ENCODE results near the gene WASL. TPM values are rescaled to one million over a fixed set of nuclear protein-coding genes. Genes with fewer than 3 reads are reported as not detected.

Gene WASL
- total RNA-seq, 1 experiment from 2014 or later = 34.4 TPM

DNA sequence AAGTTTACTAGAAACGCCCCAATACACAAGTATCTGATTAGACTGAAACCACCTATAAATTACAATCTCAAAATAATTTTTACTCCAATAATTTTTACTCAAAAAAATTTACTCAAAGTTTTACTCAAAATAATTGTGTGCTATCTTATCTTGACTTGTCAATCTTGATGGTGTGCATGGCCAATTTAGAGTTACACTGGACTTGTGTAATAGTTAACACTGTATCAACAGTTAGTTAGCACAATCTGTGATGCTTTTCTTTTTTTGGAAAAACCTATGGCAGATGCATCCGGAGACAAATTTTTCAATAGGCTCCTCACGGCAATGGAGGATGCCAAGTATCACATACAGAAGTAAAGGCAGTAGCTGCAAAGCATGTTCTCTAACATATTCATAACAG is 68.2 kb downstream of the WASL start (continued):
- TF ChIP-seq, protein P1, sequence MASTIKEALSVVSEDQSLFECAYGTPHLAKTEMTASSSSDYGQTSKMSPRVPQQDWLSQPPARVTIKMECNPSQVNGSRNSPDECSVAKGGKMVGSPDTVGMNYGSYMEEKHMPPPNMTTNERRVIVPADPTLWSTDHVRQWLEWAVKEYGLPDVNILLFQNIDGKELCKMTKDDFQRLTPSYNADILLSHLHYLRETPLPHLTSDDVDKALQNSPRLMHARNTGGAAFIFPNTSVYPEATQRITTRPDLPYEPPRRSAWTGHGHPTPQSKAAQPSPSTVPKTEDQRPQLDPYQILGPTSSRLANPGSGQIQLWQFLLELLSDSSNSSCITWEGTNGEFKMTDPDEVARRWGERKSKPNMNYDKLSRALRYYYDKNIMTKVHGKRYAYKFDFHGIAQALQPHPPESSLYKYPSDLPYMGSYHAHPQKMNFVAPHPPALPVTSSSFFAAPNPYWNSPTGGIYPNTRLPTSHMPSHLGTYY (CRISPR knock-in tag; IDR thresholded peaks at IDR 0.05) = no peak
- TF ChIP-seq, protein P2, sequence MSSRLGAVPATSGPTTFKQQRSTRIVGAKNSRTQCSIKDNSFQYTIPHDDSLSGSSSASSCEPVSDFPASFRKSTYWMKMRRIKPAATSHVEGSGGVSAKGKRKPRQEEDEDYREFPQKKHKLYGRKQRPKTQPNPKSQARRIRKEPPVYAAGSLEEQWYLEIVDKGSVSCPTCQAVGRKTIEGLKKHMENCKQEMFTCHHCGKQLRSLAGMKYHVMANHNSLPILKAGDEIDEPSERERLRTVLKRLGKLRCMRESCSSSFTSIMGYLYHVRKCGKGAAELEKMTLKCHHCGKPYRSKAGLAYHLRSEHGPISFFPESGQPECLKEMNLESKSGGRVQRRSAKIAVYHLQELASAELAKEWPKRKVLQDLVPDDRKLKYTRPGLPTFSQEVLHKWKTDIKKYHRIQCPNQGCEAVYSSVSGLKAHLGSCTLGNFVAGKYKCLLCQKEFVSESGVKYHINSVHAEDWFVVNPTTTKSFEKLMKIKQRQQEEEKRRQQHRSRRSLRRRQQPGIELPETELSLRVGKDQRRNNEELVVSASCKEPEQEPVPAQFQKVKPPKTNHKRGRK (CRISPR knock-in tag; IDR thresholded peaks at IDR 0.05; ENCODE audit: borderline replicate concordance) = no peak
- TF ChIP-seq OVOL2 (CRISPR knock-in tag; IDR thresholded peaks at IDR 0.05; ENCODE audit: borderline replicate concordance) = no peak
- no peak for TF ChIP-seq PRRX2 (CRISPR knock-in tag; IDR thresholded peaks at IDR 0.05)
- no peak for TF ChIP-seq NR3C1 (CRISPR knock-in tag; conservative IDR thresholded peaks at IDR 0.05; ENCODE audit: low read depth)
- TF ChIP-seq CBFB (CRISPR knock-in tag; IDR thresholded peaks at IDR 0.05; ENCODE audit: low read depth) = no peak
- no peak for TF ChIP-seq ZNF671 (CRISPR knock-in tag; IDR thresholded peaks at IDR 0.05)
- TF ChIP-seq JAZF1 (CRISPR knock-in tag; IDR thresholded peaks at IDR 0.05) = no peak
- TF ChIP-seq, protein P3, sequence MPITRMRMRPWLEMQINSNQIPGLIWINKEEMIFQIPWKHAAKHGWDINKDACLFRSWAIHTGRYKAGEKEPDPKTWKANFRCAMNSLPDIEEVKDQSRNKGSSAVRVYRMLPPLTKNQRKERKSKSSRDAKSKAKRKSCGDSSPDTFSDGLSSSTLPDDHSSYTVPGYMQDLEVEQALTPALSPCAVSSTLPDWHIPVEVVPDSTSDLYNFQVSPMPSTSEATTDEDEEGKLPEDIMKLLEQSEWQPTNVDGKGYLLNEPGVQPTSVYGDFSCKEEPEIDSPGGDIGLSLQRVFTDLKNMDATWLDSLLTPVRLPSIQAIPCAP (CRISPR knock-in tag; IDR thresholded peaks at IDR 0.05) = no peak
- TF ChIP-seq TEAD1 (CRISPR knock-in tag; IDR thresholded peaks at IDR 0.05) = no peak

DNA sequence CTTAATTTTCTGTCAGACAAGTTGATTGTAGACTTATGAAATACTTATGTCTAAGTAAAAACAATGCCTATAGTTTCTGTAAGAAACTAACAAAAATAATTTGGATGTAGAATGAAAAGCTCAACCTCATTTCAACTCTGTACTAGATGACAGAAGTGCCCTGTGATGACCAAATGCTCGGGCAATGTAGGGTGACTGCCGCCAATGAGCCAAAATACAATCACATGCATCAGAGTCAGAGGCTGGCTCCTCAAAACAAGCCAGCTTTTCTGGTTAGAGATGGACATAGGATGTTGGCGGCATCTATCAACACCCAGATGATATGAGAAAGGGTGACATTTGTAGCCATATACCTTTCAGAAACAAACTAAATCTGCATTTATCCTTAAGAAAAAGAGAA is 69.2 kb downstream of the WASL start:
- H3K4me3 Mint-ChIP-seq = no peak overlapping the region
- no peak for TF ChIP-seq TEAD4 (CRISPR knock-in tag; IDR thresholded peaks at IDR 0.05)
- ATAC-seq = no peak
- ChIA-PET POLR2A (no interaction called here), CTCF (interaction anchor here (1.0 kb wide), 1 partner anchor 22 kb away, joined by 3 read pairs; no protein-coding TSS in a partner anchor)
- no peaks in the 10 kb centered on the region for H3K9me3 Mint-ChIP-seq
- no peaks in the 10 kb centered on the region for H3K27me3 Mint-ChIP-seq (ENCODE audit: low read depth)
- DNase-seq (ENCODE audit: low spot score) = no peak
- peaks cover 6% of the 10 kb centered on the region for H3K36me3 Mint-ChIP-seq
- peaks cover 7% of the 10 kb centered on the region; the same call in 1 of the 2 replicates for H3K4me1 Mint-ChIP-seq
- no peak overlapping the region for H3K27ac Mint-ChIP-seq

DNA sequence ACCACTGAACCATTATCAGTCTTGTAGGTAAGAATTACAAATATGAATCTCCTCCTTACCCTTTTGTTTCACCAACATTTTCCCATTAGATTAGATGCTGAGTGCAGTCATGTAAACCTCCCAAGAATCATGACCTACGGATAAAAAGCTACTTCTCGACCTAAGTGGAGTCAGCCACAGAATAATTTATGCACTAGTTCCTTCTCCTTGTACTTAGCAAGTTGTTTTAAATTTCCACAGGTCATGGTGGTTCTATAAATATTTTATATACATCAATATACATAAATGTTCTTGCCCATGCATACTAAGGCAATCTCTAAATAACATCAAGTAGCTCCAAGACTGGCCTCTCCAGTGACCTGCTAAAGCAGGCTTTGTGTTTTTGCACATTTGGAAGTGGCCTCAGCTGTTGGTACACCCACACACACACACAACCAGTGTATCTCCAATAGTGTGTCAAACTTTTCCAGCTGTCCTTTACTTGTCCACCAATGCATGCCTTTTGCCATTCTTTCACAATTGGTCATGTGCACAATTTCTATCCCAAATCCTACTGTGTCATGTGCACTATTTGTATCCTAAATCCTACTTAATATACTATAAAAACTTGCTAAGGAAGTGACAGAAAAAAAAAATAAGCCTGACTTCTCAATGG is 71.6 kb downstream of the WASL start:
- DNase-seq (ENCODE audit: low spot score) = no peak
- no peak overlapping the region; the same call in 1 of the 2 replicates for H3K27ac Mint-ChIP-seq
- POLR2A ChIA-PET = interaction anchor here (1.2 kb wide), 1 partner anchor 72 kb away, joined by 3 read pairs; the partner anchor contains the start of gene WASL
- no peak for ATAC-seq
- peaks cover 14% of the 10 kb centered on the region for H3K4me1 Mint-ChIP-seq
- TF ChIP-seq MXD4 (CRISPR knock-in tag; IDR thresholded peaks at IDR 0.05; ENCODE audit: borderline replicate concordance) = no peak
- no peak for TF ChIP-seq TP53 (CRISPR knock-in tag; IDR thresholded peaks at IDR 0.05)
- no peak for TF ChIP-seq NFYB (CRISPR knock-in tag; conservative IDR thresholded peaks at IDR 0.05; ENCODE audit: low read depth)
- TF ChIP-seq, protein P4, sequence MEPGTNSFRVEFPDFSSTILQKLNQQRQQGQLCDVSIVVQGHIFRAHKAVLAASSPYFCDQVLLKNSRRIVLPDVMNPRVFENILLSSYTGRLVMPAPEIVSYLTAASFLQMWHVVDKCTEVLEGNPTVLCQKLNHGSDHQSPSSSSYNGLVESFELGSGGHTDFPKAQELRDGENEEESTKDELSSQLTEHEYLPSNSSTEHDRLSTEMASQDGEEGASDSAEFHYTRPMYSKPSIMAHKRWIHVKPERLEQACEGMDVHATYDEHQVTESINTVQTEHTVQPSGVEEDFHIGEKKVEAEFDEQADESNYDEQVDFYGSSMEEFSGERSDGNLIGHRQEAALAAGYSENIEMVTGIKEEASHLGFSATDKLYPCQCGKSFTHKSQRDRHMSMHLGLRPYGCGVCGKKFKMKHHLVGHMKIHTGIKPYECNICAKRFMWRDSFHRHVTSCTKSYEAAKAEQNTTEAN (CRISPR knock-in tag; IDR thresholded peaks at IDR 0.05) = no peak
- no peak for TF ChIP-seq CREB1 (CRISPR knock-in tag; IDR thresholded peaks at IDR 0.05)
- TF ChIP-seq, protein P5, sequence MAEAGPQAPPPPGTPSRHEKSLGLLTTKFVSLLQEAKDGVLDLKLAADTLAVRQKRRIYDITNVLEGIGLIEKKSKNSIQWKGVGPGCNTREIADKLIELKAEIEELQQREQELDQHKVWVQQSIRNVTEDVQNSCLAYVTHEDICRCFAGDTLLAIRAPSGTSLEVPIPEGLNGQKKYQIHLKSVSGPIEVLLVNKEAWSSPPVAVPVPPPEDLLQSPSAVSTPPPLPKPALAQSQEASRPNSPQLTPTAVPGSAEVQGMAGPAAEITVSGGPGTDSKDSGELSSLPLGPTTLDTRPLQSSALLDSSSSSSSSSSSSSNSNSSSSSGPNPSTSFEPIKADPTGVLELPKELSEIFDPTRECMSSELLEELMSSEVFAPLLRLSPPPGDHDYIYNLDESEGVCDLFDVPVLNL (CRISPR knock-in tag; IDR thresholded peaks at IDR 0.05; ENCODE audit: borderline replicate concordance, low read depth) = no peak
- TF ChIP-seq FOXJ3 (CRISPR knock-in tag; IDR thresholded peaks at IDR 0.05; ENCODE audit: borderline replicate concordance) = no peak
- TF ChIP-seq, protein P6, sequence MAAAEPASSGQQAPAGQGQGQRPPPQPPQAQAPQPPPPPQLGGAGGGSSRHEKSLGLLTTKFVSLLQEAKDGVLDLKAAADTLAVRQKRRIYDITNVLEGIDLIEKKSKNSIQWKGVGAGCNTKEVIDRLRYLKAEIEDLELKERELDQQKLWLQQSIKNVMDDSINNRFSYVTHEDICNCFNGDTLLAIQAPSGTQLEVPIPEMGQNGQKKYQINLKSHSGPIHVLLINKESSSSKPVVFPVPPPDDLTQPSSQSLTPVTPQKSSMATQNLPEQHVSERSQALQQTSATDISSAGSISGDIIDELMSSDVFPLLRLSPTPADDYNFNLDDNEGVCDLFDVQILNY (CRISPR knock-in tag; IDR thresholded peaks at IDR 0.05) = no peak
- no peak overlapping the region for H3K4me3 Mint-ChIP-seq
- no peaks in the 10 kb centered on the region for H3K27me3 Mint-ChIP-seq (ENCODE audit: low read depth)
- H3K9me3 Mint-ChIP-seq = no peaks in the 10 kb centered on the region
- H3K36me3 Mint-ChIP-seq = peaks cover 6% of the 10 kb centered on the region; the same call in 1 of the 2 replicates
- CTCF ChIA-PET = interaction anchor here (0.8 to 1.1 kb wide), 2 partner anchors 24 to 33 kb away, joined by 5 read pairs; no protein-coding TSS in a partner anchor
